SK-N-SH (cell line): ENCODE results near the gene ADGRG3. TPM values are rescaled to one million over a fixed set of nuclear protein-coding genes. Genes with fewer than 3 reads are reported as not detected.

Source experiments
- CTCF ChIA-PET: fragments of 300-600, 350-600 bp; formaldehyde crosslinking; extraction: SDS; loops from one replicate; lab custom pipeline; 2021; lab: Yijun Ruan, JAX
- POLR2A ChIA-PET: fragments of 350-600 bp; sonication (Branson Sonifier 250); formaldehyde crosslinking; extraction: SDS; loops from one replicate; lab custom pipeline; 2020; ENCODE audit warnings: antibody characterized with exemption, inconsistent platforms; lab: Yijun Ruan, JAX
- DNase-seq: peaks from one replicate; pipeline ENCODE4 v3.0.0; 2012
- H2AFZ ChIP-seq: fragments of 200-600 bp; sonication (generic); 2 replicates; pipeline ENCODE4 v1.8.1; 2016; ENCODE audit warnings: antibody characterized with exemption, mild to moderate bottlenecking, low read depth
- H3F3A ChIP-seq: fragments of 200-600 bp; sonication (generic); replicated peaks from 2 replicates; pipeline ENCODE3; 2016; ENCODE audit warnings: antibody characterized with exemption, mild to moderate bottlenecking; ENCODE audit not compliant: insufficient read depth
- H3K27ac ChIP-seq, 2 experiments: fragments of 200-500 bp in 1 of 2; fragments of 200-600 bp in 1 of 2; sonication (Bioruptor generic) in 1 of 2; sonication (generic), shearing (Covaris generic) in 1 of 2; 2 replicates each; pipeline versions ENCODE4 v1.5.1 to v1.6.1; 2014 to 2016; ENCODE audit warnings: low read depth in 2 of 2, inconsistent platforms in 1 of 2, low read length in 1 of 2, mild to moderate bottlenecking in 1 of 2, mixed read lengths in 1 of 2
- H3K27me3 ChIP-seq: fragments of 200-600 bp; sonication (generic), shearing (Covaris generic); 2 replicates; pipeline ENCODE4 v1.6.1; 2016; ENCODE audit warnings: mixed run types; ENCODE audit not compliant: insufficient read depth
- H3K36me3 ChIP-seq, 2 experiments: fragments of 200-500 bp in 1 of 2; fragments of 200-600 bp in 1 of 2; sonication (Bioruptor generic) in 1 of 2; sonication (generic) in 1 of 2; replicated peaks in 1 of 2; 2 replicates each; pipeline versions ENCODE3 to v1.5.1; 2014 to 2016; ENCODE audit warnings: low read length in 1 of 2, mild to moderate bottlenecking in 1 of 2; ENCODE audit not compliant: insufficient read depth in 2 of 2, control insufficient read depth in 1 of 2
- H3K4me1 ChIP-seq, 2 experiments: fragments of 200-500 bp in 1 of 2; fragments of 200-600 bp in 1 of 2; sonication (Bioruptor generic) in 1 of 2; sonication (generic), shearing (Covaris generic) in 1 of 2; 2 replicates each; pipeline versions ENCODE4 v1.5.1 to v1.6.1; 2014 to 2016; ENCODE audit warnings: low read depth in 1 of 2, low read length in 1 of 2, mixed run types in 1 of 2; ENCODE audit not compliant: insufficient read depth in 2 of 2, control insufficient read depth in 1 of 2
- H3K4me2 ChIP-seq: fragments of 200-600 bp; sonication (generic), shearing (Covaris generic); 2 replicates; pipeline ENCODE4 v1.6.1; 2017; ENCODE audit warnings: mixed run types
- H3K4me3 ChIP-seq, 2 experiments: fragments of 200-500 bp in 1 of 2; fragments of 200-600 bp in 1 of 2; sonication (Bioruptor generic) in 1 of 2; sonication (generic), shearing (Covaris generic) in 1 of 2; 2 replicates each; pipeline versions ENCODE4 v1.5.1 to v1.8.1; 2014 to 2016; ENCODE audit warnings: low read depth in 2 of 2, inconsistent platforms in 1 of 2, low read length in 1 of 2, mild to moderate bottlenecking in 1 of 2, mixed read lengths in 1 of 2, moderate library complexity in 1 of 2
- H3K79me2 ChIP-seq: fragments of 200-600 bp; sonication (generic); 2 replicates; pipeline ENCODE4 v1.8.1; 2017; ENCODE audit warnings: mild to moderate bottlenecking; ENCODE audit not compliant: insufficient read depth
- H3K9ac ChIP-seq: fragments of 200-600 bp; sonication (generic); 2 replicates; pipeline ENCODE4 v1.6.1; 2017; ENCODE audit warnings: mixed run types
- H3K9me2 ChIP-seq: fragments of 200-600 bp; sonication (generic); 2 replicates; pipeline ENCODE4 v1.6.1; 2017; ENCODE audit warnings: mixed run types
- H3K9me3 ChIP-seq: fragments of 200-600 bp; sonication (generic); 2 replicates; pipeline ENCODE4 v1.6.1; 2017; ENCODE audit warnings: mixed run types, mild to moderate bottlenecking, moderate library complexity
- H4K20me1 ChIP-seq: fragments of 200-600 bp; sonication (generic); 2 replicates; pipeline ENCODE4 v1.6.1; 2017; ENCODE audit warnings: mild to moderate bottlenecking, mixed run types; ENCODE audit not compliant: insufficient read depth
- CHD2 ChIP-seq: fragments of 150-350 bp; IDR thresholded peaks from 2 replicates; pipeline ENCODE4 v1.6.1; 2018; ENCODE audit warnings: low read length; ENCODE audit not compliant: partially characterized antibody
- CTCF ChIP-seq: fragments of 200-600 bp; sonication (generic); IDR thresholded peaks from 2 replicates; pipeline ENCODE4 v1.6.1; 2017; ENCODE audit warnings: antibody characterized with exemption, mild to moderate bottlenecking, moderate library complexity
- EP300 ChIP-seq, 2 experiments: IDR thresholded peaks; 2 replicates each; pipeline versions ENCODE4 v1.4.0 to v1.6.1; 2012; ENCODE audit warnings: borderline replicate concordance in 1 of 2, low read depth in 1 of 2, low read length in 1 of 2
- FOXM1 ChIP-seq: IDR thresholded peaks from 2 replicates; pipeline ENCODE4 v1.4.0; 2012; ENCODE audit warnings: low read depth, mild to moderate bottlenecking
- JUND ChIP-seq: IDR thresholded peaks from 2 replicates; pipeline ENCODE4 v1.4.0; 2012
- MEF2A ChIP-seq: IDR thresholded peaks from 2 replicates; pipeline ENCODE4 v1.4.0; 2012; ENCODE audit warnings: low read depth, borderline replicate concordance
- NRF1 ChIP-seq: IDR thresholded peaks from 2 replicates; pipeline ENCODE4 v1.6.1; 2012; ENCODE audit warnings: low read depth, mild to moderate bottlenecking, low read length
- PBX3 ChIP-seq: IDR thresholded peaks from 2 replicates; pipeline ENCODE4; 2012
- POLR2AphosphoS5 ChIP-seq: IDR thresholded peaks from 2 replicates; pipeline ENCODE4 v1.6.1; 2012; ENCODE audit warnings: low read depth, low read length
- RAD21 ChIP-seq: IDR thresholded peaks from 2 replicates; pipeline ENCODE4 v1.6.1; 2012; ENCODE audit warnings: mild to moderate bottlenecking, low read length
- RCOR1 ChIP-seq: fragments of 150-350 bp; IDR thresholded peaks from 2 replicates; pipeline ENCODE4 v1.6.1; 2017; ENCODE audit warnings: antibody characterized with exemption, low read length
- SIN3A ChIP-seq: IDR thresholded peaks from 2 replicates; pipeline ENCODE4 v1.6.1; 2012; ENCODE audit warnings: low read depth, mild to moderate bottlenecking, low read length, moderate library complexity, borderline replicate concordance
- TCF12 ChIP-seq: IDR thresholded peaks from 2 replicates; pipeline ENCODE4 v1.4.0; 2012
- TEAD4 ChIP-seq: IDR thresholded peaks from 2 replicates; pipeline ENCODE4 v1.4.0; 2012; ENCODE audit warnings: mild to moderate bottlenecking, borderline replicate concordance; ENCODE audit not compliant: insufficient read depth
- WGBS: methylation state at CpG from one replicate; pipeline ENCODE4 v1.1.6; 2017; ENCODE audit warnings: low lambda C conversion rate; 5-methylcytosine and 5-hydroxymethylcytosine counted together
- polyA plus RNA-seq, 3 experiments: library from polyadenylated mRNA; depleted of rRNA; stranded (reverse); fragments of >200 nt; gene quantifications; 2 replicates each; pipeline ENCODE4 v1.2.3, GENCODE V29; 2012
- TF ChIP-seq, protein P1 (sequence below): fragments of 150-350 bp; IDR thresholded peaks from 2 replicates; pipeline ENCODE4 v1.6.1; 2016; ENCODE audit warnings: mild to moderate bottlenecking, low read depth, low read length

Gene ADGRG3
- polyA plus RNA-seq, 1 of the 3 experiments (the other 2 are of a cell fraction): not detected

DNA sequence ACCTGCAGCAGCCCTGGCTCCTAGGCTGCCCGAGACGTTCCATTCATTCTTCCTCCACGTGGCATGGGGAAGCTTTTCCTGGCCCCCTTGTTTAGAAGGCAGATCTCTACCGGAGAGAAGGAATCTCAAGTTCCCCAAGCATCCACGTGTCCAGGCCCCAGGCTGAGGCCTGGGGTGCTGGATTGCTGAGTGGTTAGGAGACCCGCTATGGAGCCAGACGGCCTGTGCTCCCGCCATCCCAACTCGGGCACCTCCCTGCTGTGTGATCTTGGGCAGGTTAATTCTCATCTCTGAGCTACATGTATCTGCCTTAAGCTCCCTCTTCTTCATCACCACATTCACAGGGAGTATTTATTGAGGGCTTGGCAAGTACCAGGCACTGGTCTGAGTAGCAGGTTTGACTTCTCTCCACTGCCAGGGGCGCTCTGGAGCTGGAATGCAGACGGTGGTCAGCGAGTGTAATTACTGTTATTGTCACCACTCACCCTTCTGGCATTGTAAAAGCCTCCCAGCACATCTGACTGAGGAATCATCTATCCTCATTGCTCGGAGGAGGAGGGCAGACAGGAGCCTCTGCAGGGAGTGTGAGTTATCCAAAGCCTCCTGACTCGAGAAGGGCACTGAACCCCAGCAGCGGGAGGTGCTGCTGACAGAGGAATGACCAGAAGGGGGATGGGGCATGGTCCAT is 40.8 kb upstream of the ADGRG3 start:
- peak overlapping the region; percentile 86 for H3K4me2 ChIP-seq
- H3K36me3 ChIP-seq: no peaks in the 10 kb centered on the region
- peak overlapping the region in 1 of 2 experiments; percentile 25; a peak in 2 of 4 replicates for H3K4me3 ChIP-seq
- WGBS: 50% methylated on average over 6 of the region's 15 CpGs
- H3K4me1 ChIP-seq: peaks cover 20 to 26% of the 10 kb centered on the region in 2 experiments; a peak in 3 of 4 replicates
- H3K9ac ChIP-seq: peak overlapping the region; percentile 64; the same call in 1 of the 2 replicates
- H3K27ac ChIP-seq: peak overlapping the region in 1 of 2 experiments; percentile 94; a peak in 2 of 4 replicates
- TF ChIP-seq CTCF: peak; percentile 55
- peak; percentile 22; the same call in 1 of the 2 replicates for TF ChIP-seq TCF12
- TF ChIP-seq RAD21: peak; percentile 19; the same call in 1 of the 2 replicates
- TF ChIP-seq JUND: no peak
- CTCF ChIA-PET: interaction anchor here (0.7 to 1.9 kb wide), 15 partner anchors 8 to 108 kb away, joined by 3 to 7 read pairs (median 4); partner anchors contain the start of gene KATNB1
- H2AFZ ChIP-seq: no peak overlapping the region
- H4K20me1 ChIP-seq: no peaks in the 10 kb centered on the region
- H3K79me2 ChIP-seq: no peaks in the 10 kb centered on the region
- H3K27me3 ChIP-seq: no peaks in the 10 kb centered on the region
- H3K9me3 ChIP-seq: no peaks in the 10 kb centered on the region
- no peaks in the 10 kb centered on the region for H3K9me2 ChIP-seq
- H3F3A ChIP-seq: peaks cover 6% of the 10 kb centered on the region
- POLR2A ChIA-PET: no interaction called here
- peak; percentile 59 for DNase-seq

- Histone ChIP-seq H3K9me3 (no peaks in the 10 kb centered on the region), H4K20me1 (no peaks in the 10 kb centered on the region), H3K79me2 (no peaks in the 10 kb centered on the region), H3K9ac (peak within 1 kb of the TSS; percentile 64), H3K27me3 (no peaks in the 10 kb centered on the region), H3K36me3 (no peaks in the 10 kb centered on the region), H3K27ac (peak within 1 kb of the TSS in 1 of 2 experiments; percentile 94; a peak in 2 of 4 replicates), H3K4me1 (peaks cover 27 to 28% of the 10 kb centered on the region in 2 experiments; a peak in 3 of 4 replicates), H3F3A (peaks cover 6% of the 10 kb centered on the region), H3K9me2 (no peaks in the 10 kb centered on the region), H3K4me2 (peak within 1 kb of the TSS; percentile 86), H3K4me3 (peak within 1 kb of the TSS; percentile 1 to 57; a peak in 3 of 4 replicates), H2AFZ (peak within 1 kb of the TSS; percentile 57; the same call in 1 of the 2 replicates)
- DNase-seq: peak; percentile 80
- 7% methylated on average over 14 of the region's 32 CpGs for WGBS
- ChIA-PET CTCF (interaction anchor here (0.6 to 1.9 kb wide), 12 partner anchors 9 to 235 kb away, joined by 3 to 7 read pairs (median 3); partner anchors contain the start of gene KATNB1), POLR2A (no interaction called here)
- no peak for TF ChIP-seq FOXM1
- 0 out of 2 replicates have a peak, but pooled peaks have one; percentile 21 for TF ChIP-seq POLR2AphosphoS5
- TF ChIP-seq SIN3A: no peak
- no peak for TF ChIP-seq CHD2
- no peak for TF ChIP-seq NRF1
- TF ChIP-seq MEF2A: no peak
- TF ChIP-seq CTCF: peak; percentile 29
- no peak; the same call in 1 of the 2 replicates for TF ChIP-seq TEAD4
- TF ChIP-seq EP300 (IDR thresholded peaks at IDR 0.05; ENCODE audit: borderline replicate concordance in 1 of 2, low read depth in 1 of 2, low read length in 1 of 2): peak in 1 of 2 experiments; percentile 57; a peak in 1 of 4 replicates
- peak; percentile 76 for TF ChIP-seq TCF12
- peak; percentile 84 for TF ChIP-seq PBX3
- TF ChIP-seq RAD21: peak; percentile 10; the same call in 1 of the 2 replicates
- TF ChIP-seq, protein P1, sequence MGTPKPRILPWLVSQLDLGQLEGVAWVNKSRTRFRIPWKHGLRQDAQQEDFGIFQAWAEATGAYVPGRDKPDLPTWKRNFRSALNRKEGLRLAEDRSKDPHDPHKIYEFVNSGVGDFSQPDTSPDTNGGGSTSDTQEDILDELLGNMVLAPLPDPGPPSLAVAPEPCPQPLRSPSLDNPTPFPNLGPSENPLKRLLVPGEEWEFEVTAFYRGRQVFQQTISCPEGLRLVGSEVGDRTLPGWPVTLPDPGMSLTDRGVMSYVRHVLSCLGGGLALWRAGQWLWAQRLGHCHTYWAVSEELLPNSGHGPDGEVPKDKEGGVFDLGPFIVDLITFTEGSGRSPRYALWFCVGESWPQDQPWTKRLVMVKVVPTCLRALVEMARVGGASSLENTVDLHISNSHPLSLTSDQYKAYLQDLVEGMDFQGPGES: no peak
- no peak for TF ChIP-seq RCOR1
These were observed 39.9 kb upstream of the ADGRG3 start, which contains the start of gene ADGRG1 for GRCh38 chr16:57628008-57628781. Gene ADGRG1 (plus strand): TSS chr16:57628630. CDS start chr16:57650288, 21,658 bp downstream.
